HUES6 (cell line): Measurements from ENCODE around the gene ARHGAP15.

ENCODE experiments used
- H3K27ac ChIP-seq: 2 replicates; pipeline ENCODE4 v1.7.0; 2013; ENCODE audit warnings: low read depth, mild to moderate bottlenecking, low read length, inconsistent platforms
- H3K27me3 ChIP-seq: 2 replicates; pipeline ENCODE4 v1.6.1; 2013; ENCODE audit warnings: low read length; ENCODE audit not compliant: control insufficient read depth, insufficient read depth
- H3K36me3 ChIP-seq: 2 replicates; pipeline ENCODE4 v1.6.1; 2013; ENCODE audit warnings: low read length; ENCODE audit not compliant: control insufficient read depth, insufficient read depth
- H3K4me1 ChIP-seq: 2 replicates; pipeline ENCODE4 v1.6.1; 2013; ENCODE audit warnings: low read length; ENCODE audit not compliant: control insufficient read depth, insufficient read depth
- H3K4me3 ChIP-seq: 2 replicates; pipeline ENCODE4 v1.5.1; 2013; ENCODE audit warnings: low read depth, low read length
- H3K9ac ChIP-seq: one replicate; pipeline ENCODE4 v1.6.1; 2013; ENCODE audit warnings: mild to moderate bottlenecking, low read length
- H3K9me3 ChIP-seq: 2 replicates; pipeline ENCODE4 v1.6.1; 2013; ENCODE audit warnings: low read depth, low read length; ENCODE audit not compliant: control insufficient read depth, insufficient read depth

ARHGAP15 gene

DNA sequence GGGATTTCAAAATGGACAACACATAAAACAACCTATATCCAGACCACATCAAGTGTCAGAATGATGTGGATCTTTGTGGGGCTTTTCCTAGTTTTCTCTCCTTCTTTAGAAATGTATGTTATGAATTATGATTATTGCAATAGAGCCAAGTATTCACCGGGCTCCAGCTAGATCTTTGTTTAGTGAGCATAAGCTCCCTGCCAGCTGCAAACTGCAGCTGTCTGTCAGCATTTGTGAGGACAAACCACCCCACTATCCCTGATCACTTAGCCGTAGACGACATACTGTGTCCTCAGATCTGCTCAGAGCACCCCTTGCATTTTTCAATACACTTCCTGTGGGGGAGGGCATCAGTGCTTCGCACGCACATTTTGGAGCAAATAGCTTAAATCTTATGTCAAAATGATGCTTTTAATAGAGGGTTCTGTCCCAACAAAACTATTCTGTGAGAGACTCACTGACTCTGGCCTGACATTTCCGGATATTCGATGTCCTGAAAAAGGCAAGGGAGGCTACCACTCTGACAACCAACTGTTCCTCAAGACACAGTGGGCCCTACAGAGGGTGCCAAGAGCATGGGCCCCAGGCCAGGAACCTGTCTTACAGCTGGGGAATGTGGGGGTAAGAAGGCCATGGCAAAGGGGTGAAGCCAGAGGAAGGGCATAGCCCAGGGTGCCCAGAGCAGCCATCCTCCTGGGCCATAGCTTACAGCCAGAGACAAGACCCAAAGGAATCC is 346.0 kb downstream of the ARHGAP15 start:
- Histone ChIP-seq H3K9ac (no peak overlapping the region), H3K4me1 (no peaks in the 10 kb centered on the region), H3K9me3 (no peaks in the 10 kb centered on the region), H3K27me3 (no peaks in the 10 kb centered on the region; the same call in 1 of the 2 replicates), H3K36me3 (no peaks in the 10 kb centered on the region), H3K4me3 (no peak overlapping the region), H3K27ac (no peak overlapping the region)

DNA sequence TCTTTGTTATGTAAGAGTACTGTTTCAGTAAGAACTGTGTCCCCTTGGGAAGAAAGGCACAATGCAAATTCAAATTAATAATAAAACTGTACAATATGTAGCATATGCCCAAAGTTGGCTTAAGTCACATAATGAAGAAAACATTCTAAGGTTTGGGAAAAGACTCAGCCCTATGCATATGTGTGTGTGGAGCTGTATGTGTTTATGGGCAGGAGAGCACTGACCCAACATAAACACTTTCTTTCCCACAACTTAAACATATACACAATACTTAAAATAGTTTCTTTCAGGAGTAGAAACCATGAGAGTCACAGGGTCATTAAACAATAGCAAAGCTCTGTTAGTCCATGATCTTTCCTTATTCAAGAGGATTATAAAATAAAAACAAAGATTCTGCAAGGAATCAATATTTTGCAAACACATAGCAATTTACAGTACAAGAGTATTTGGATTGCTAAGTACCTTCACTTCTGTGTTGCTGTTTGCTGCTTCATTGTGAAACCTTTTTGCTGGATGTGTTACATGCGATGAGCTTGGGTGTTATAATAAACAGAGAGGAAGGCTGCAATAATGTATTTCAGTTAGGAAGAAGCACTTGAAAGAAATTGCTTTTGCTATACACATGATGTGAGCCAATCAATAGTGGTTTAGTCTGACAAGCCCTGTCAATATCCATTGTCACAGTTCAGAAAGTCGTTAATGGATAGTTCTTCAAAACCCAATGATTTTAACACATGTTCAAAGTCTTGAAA is 347.3 kb downstream of the ARHGAP15 start:
- no peaks in the 10 kb centered on the region for H3K9me3 ChIP-seq
- no peak overlapping the region for H3K9ac ChIP-seq
- no peak overlapping the region for H3K27ac ChIP-seq
- no peak overlapping the region for H3K4me3 ChIP-seq
- H3K27me3 ChIP-seq, result peaks cover 13% of the 10 kb centered on the region
- no peaks in the 10 kb centered on the region for H3K36me3 ChIP-seq
- peaks cover 10% of the 10 kb centered on the region for H3K4me1 ChIP-seq

DNA sequence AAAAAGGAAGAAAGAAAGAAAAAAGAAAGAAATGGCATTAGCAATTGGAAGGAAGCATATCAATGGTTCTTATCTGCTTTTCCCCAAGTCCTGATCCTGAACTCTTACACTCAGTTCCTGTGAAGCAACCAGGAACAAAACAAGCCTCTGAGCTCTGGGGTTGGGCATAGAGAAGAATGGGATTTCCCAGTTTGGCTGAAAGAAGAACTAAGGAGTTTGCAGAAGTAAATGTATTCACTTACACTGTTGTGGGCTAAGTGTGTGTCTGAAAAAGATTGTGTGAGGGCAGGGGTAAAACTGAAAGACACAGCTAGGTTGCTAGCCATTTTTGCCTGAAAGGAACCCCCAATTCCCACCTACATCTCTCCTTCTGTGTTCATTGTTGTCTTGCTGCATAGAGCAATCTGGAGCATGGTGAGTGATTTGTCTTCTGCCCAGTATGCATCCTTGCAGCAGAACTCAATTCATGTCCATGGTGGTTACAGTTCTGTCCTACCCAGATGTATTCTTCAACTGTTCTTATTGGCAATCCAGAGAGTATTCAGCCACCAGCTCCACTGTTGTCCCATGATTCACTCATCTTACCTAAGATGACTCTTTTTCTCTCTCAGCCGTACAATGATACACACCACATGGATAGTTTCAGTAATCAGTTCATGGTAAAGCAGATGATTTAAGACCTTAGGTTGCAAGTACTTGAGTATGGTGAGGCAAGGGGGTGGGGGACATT is 348.7 kb downstream of the ARHGAP15 start:
- Histone ChIP-seq H3K4me3 (no peak overlapping the region), H3K27ac (no peak overlapping the region), H3K9me3 (no peaks in the 10 kb centered on the region), H3K27me3 (peaks cover 19% of the 10 kb centered on the region), H3K36me3 (no peaks in the 10 kb centered on the region), H3K4me1 (peaks cover 20% of the 10 kb centered on the region), H3K9ac (no peak overlapping the region)

DNA sequence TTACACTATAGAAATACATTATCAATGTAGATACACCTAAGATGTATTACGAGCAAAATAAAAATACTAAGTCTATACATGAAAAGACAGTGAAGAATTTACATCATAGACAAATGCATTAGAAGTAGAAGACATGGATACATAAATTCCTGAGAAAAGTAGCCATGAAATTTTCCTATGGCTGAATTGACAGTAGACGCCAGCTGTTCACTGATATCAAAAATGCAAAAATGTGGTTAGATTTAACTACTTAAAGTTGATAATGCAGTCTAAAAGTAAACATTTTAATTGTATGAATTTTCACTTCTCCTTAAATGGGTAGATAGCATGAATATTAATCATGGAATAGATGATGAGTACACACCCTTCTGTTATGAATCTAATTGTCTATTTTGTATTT is 350.9 kb downstream of the ARHGAP15 start:
- Histone ChIP-seq H3K9me3 (no peaks in the 10 kb centered on the region), H3K36me3 (no peaks in the 10 kb centered on the region), H3K27me3 (peaks cover 21% of the 10 kb centered on the region), H3K27ac (no peak overlapping the region), H3K9ac (no peak overlapping the region), H3K4me3 (no peak overlapping the region), H3K4me1 (peaks cover 20% of the 10 kb centered on the region)

DNA sequence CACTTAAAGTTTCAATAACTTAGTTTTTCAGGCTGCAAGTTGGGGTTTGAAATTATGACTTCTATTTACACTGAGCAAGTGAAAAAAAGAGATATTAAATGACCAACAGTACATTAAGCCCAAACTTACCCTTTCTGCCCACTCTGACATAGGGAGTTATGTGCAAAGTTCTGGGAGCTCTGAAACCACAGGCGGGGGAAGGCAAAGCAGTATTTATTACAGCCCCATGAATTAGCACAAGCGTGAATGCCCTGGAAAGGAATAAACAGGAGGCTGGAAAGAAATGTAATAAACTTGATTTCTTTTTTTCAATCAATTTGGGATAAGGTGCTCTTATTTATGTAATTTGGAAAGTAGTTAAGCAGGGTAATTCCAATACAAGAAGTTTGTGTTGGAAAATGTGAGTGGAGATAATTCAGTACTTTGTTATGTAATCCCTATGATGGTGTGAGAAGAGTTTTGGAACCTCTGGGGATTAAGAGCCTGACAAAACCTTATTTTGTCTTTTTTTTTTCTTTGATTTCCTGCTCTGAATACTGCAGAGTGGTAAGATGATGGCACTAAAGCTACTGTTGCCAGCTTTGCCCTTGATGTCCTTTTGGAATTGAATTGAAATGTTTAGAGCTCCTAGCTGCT is 351.5 kb downstream of the ARHGAP15 start:
- Histone ChIP-seq H3K9ac (no peak overlapping the region), H3K36me3 (no peaks in the 10 kb centered on the region), H3K4me3 (no peak overlapping the region), H3K9me3 (no peaks in the 10 kb centered on the region), H3K27ac (no peak overlapping the region), H3K4me1 (peaks cover 20% of the 10 kb centered on the region), H3K27me3 (peaks cover 21% of the 10 kb centered on the region)

DNA sequence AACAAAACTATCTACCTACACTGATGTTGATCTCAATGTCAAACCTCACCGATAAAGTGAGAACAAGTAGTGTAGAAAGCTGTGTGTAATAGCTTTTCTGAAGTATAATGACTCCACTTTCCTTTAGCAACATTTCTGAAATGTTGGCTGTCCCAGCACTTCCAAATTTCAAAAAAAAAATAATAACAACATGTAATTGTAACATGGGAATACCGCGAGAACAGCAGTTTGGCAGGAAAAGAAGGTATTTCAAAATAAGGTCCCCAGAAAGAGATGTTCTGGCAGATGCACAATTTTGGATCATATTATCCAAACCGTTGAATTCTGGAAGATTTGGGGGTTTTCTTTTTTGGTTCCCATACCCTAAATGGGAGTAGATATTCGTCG is 352.0 kb downstream of the ARHGAP15 start:
- Histone ChIP-seq H3K4me3 (no peak overlapping the region), H3K36me3 (no peaks in the 10 kb centered on the region), H3K9ac (no peak overlapping the region), H3K27ac (no peak overlapping the region), H3K9me3 (no peaks in the 10 kb centered on the region), H3K4me1 (peaks cover 20% of the 10 kb centered on the region), H3K27me3 (peaks cover 21% of the 10 kb centered on the region)

DNA sequence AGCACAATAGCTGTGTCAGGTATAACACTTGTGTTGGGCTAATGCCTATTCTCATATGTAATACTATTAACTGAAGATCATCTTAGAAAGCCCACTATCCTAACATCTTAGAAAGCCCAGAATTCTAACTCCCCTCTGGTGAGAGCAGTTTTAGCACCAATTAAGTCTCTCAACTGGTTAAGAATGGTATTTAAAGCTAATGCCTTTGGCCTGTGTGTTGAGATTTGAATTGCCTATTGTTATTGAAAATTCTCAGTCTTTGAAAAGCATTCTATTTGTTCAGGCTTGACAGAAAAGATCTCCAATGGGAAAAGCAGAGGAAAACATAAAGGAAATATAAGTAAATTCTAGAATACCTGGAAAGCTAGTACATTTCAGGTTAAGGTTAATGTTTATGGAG is 352.5 kb downstream of the ARHGAP15 start:
- Histone ChIP-seq H3K36me3 (no peaks in the 10 kb centered on the region), H3K27me3 (peaks cover 21% of the 10 kb centered on the region), H3K4me3 (no peak overlapping the region), H3K9me3 (no peaks in the 10 kb centered on the region), H3K9ac (no peak overlapping the region), H3K4me1 (peaks cover 20% of the 10 kb centered on the region), H3K27ac (no peak overlapping the region)

DNA sequence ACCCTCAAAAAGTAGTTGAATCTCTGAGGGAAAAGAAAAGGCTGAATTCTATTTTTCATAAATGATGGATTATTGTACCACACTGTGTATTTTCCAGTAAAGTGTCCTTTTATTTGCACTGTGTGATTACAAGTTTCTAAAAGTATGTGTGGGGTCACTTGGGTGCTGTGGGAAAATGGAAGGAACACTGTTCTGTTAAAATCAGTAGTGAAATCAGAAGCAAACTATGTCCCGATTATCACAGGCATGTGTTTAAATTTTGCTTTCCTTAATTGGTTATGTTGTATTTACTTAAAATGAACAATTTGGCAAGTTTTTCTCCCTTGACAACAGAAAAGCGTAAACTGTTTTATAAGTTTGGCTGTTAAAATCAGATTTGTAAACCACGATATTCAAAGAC is 353.1 kb downstream of the ARHGAP15 start:
- H3K9me3 ChIP-seq, result no peaks in the 10 kb centered on the region
- no peak overlapping the region for H3K9ac ChIP-seq
- peaks cover 20% of the 10 kb centered on the region for H3K4me1 ChIP-seq
- H3K27ac ChIP-seq, result no peak overlapping the region
- no peak overlapping the region for H3K4me3 ChIP-seq
- peaks cover 21% of the 10 kb centered on the region for H3K27me3 ChIP-seq
- H3K36me3 ChIP-seq, result no peaks in the 10 kb centered on the region

DNA sequence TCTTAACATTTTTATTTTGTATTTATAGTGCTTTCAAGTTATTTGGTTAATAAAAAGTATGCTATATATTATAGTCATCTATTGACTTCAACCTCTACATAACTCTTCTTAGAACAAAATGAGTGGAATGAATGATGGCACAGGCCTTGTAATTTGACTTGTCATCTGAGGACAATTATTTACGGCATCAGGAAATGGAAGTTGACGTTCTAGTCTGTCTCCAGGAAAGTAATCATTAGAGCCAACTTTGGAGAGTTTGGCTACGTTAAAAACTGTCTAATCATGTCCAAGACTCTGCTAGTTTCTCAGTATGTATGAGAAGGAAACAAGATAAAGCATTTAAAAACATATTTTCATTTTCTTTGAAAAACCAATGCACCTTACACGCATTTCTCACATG is 353.6 kb downstream of the ARHGAP15 start:
- Histone ChIP-seq H3K4me1 (peaks cover 20% of the 10 kb centered on the region), H3K9ac (no peak overlapping the region), H3K27ac (no peak overlapping the region), H3K9me3 (no peaks in the 10 kb centered on the region), H3K4me3 (no peak overlapping the region), H3K27me3 (peaks cover 21% of the 10 kb centered on the region), H3K36me3 (no peaks in the 10 kb centered on the region)

DNA sequence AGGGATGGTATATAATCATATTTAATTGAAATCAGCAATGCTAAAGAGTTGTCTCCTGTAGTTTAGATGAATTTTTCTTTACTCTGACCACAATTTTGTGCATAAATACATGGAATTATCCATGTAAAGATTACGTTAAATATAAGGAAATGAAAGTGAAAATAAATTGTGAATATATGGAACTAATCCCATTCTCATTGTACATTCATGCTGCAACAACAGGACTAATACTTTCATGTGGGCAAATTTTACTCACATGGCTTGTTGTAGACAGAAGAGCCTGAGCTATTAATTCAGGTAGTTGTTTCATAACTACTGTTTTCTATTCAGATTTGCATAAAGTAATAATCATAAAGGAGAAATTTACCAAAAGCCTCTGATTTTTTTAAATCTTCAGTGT is 357.8 kb downstream of the ARHGAP15 start:
- Histone ChIP-seq H3K9me3 (no peaks in the 10 kb centered on the region), H3K36me3 (no peaks in the 10 kb centered on the region), H3K27me3 (peaks cover 7% of the 10 kb centered on the region; the same call in 1 of the 2 replicates), H3K9ac (no peak overlapping the region), H3K4me1 (peaks cover 5% of the 10 kb centered on the region; the same call in 1 of the 2 replicates), H3K27ac (no peak overlapping the region), H3K4me3 (no peak overlapping the region)
